HEK293T (cell line): Measurements from ENCODE around the gene GIPC1.

Experiments used
- CTCF ChIA-PET: fragments of 350-600 bp; formaldehyde crosslinking; extraction: SDS; loops from one replicate; lab custom pipeline; 2021; ENCODE audit warnings: antibody characterized with exemption, inconsistent platforms; lab: Yijun Ruan, JAX
- POLR2A ChIA-PET: fragments of 350-600 bp; formaldehyde crosslinking; extraction: SDS; loops from one replicate; lab custom pipeline; 2020; ENCODE audit warnings: antibody characterized with exemption, inconsistent platforms; lab: Yijun Ruan, JAX
- DNase-seq: peaks from one replicate; pipeline ENCODE4 v3.0.0; 2012; ENCODE audit warnings: mixed read lengths; ENCODE audit errors: extremely low spot score
- ARNT ChIP-seq: fragments of 450-650 bp; IDR thresholded peaks from 2 replicates; pipeline ENCODE4 v1.6.1; 2017; ENCODE audit warnings: mild to moderate bottlenecking
- LEF1 ChIP-seq: fragments of 450-650 bp; IDR thresholded peaks from 2 replicates; pipeline ENCODE4 v1.6.1; 2017; ENCODE audit warnings: mild to moderate bottlenecking, borderline replicate concordance

Gene GIPC1

GRCh38 chr19:14428882-14429416 lies 67.0 kb downstream of the GIPC1 start:
- TF ChIP-seq ARNT (no peak), LEF1 (no peak)
- DNase-seq, result no peak
- ChIA-PET CTCF (interaction anchor here (1.4 kb wide), 1 partner anchor 51 kb away, joined by 3 read pairs; no protein-coding TSS in a partner anchor), POLR2A (interaction anchor here (0.9 to 1.2 kb wide), 3 partner anchors 9 to 67 kb away, joined by 3 to 4 read pairs (median 4); partner anchors contain the start of genes DDX39A and GIPC1)
